ENCODE measurements around the gene ABCA6. TPM values are rescaled to one million over a fixed set of nuclear protein-coding genes. Genes with fewer than 3 reads are reported as not detected.

The ABCA6 gene
- total and polyA plus RNA-seq, 10 of the 15 experiments (the other 5 are each of a cell fraction or from before 2014, with no cell fraction given): 6.8 to 36.9 (median 12.6) TPM

DNA sequence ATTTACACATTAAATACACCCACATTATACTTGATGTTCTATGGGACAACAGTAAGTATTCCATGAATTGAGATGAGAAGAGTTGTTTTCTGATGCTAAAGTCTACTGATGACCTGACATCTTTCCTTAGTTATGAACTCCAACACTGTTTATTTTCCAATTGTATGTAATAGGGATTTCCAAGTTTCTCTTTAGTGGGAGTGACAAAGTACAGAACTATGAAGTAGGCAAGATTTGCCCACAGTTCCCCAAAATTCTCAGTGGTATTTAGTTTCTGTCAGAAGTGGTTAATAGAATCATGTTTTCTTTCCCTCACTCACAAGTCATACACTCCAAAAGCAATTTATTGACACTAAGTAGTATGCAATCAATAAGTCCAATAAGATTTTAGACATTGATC lies 22.5 kb upstream of the ABCA6 start:
- Histone ChIP-seq H3K79me2 (ENCODE audit: control insufficient read depth, insufficient read depth, low read length) (no peaks in the 10 kb centered on the region), H3K9ac (ENCODE audit: control insufficient read depth, insufficient read depth, low read length) (no peak overlapping the region), H3K4me2 (ENCODE audit: control insufficient read depth, insufficient read depth) (no peak overlapping the region), H2AFZ (ENCODE audit: control insufficient read depth, low read depth, low read length) (no peak overlapping the region), H3K4me3 (no peak overlapping the region), H3K27ac (ENCODE audit: control insufficient read depth, insufficient read depth) (no peak overlapping the region), H3K9me3 (replicated peaks; ENCODE audit: control insufficient read depth, insufficient read depth, low read length) (no peaks in the 10 kb centered on the region), H3K36me3 (ENCODE audit: control insufficient read depth in 2 of 2, insufficient read depth in 2 of 2, low read length in 1 of 2) (no peaks in the 10 kb centered on the region), H3K27me3 (replicated peaks in 1 of 2; ENCODE audit: control insufficient read depth in 2 of 2, insufficient read depth in 2 of 2, low read length in 1 of 2) (no peaks in the 10 kb centered on the region), H4K20me1 (ENCODE audit: control insufficient read depth, insufficient read depth) (no peaks in the 10 kb centered on the region), H3K4me1 (ENCODE audit: control insufficient read depth, insufficient read depth, low read length) (no peaks in the 10 kb centered on the region)
- no TSS peak for BruUV-seq (replicated peaks)
- SMC1A ChIA-PET (ENCODE audit: uncharacterized antibody, unreplicated experiment): no interaction called here
- DNase-seq (ENCODE audit: low read depth, low spot score) (no peak), ATAC-seq (no peak), FAIRE-seq (no peak)
- in situ Hi-C loops (cut with MboI): no loop called here
- RAD21 ChIA-PET (ENCODE audit: unreplicated experiment): no interaction called here
- CTCF ChIA-PET: no interaction called here
- no peak for TF ChIP-seq NR2F1 (conservative IDR thresholded peaks at IDR 0.05)
- TF ChIP-seq, protein P1, sequence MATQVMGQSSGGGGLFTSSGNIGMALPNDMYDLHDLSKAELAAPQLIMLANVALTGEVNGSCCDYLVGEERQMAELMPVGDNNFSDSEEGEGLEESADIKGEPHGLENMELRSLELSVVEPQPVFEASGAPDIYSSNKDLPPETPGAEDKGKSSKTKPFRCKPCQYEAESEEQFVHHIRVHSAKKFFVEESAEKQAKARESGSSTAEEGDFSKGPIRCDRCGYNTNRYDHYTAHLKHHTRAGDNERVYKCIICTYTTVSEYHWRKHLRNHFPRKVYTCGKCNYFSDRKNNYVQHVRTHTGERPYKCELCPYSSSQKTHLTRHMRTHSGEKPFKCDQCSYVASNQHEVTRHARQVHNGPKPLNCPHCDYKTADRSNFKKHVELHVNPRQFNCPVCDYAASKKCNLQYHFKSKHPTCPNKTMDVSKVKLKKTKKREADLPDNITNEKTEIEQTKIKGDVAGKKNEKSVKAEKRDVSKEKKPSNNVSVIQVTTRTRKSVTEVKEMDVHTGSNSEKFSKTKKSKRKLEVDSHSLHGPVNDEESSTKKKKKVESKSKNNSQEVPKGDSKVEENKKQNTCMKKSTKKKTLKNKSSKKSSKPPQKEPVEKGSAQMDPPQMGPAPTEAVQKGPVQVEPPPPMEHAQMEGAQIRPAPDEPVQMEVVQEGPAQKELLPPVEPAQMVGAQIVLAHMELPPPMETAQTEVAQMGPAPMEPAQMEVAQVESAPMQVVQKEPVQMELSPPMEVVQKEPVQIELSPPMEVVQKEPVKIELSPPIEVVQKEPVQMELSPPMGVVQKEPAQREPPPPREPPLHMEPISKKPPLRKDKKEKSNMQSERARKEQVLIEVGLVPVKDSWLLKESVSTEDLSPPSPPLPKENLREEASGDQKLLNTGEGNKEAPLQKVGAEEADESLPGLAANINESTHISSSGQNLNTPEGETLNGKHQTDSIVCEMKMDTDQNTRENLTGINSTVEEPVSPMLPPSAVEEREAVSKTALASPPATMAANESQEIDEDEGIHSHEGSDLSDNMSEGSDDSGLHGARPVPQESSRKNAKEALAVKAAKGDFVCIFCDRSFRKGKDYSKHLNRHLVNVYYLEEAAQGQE (IDR thresholded peaks at IDR 0.05; ENCODE audit: low read depth, low read length): no peak
- POLR2A ChIA-PET: no interaction called here
- intact Hi-C loops (cut with micrococcal nuclease; ENCODE audit: unreplicated experiment): no loop called here

GRCh38 chr17:69159418-69159817 lies 17.7 kb upstream of the ABCA6 start:
- no peaks in the 10 kb centered on the region for H3K9me3 ChIP-seq (replicated peaks; ENCODE audit: control insufficient read depth, insufficient read depth, low read length)
- H3K27ac ChIP-seq (ENCODE audit: control insufficient read depth, insufficient read depth): no peak overlapping the region
- no peak overlapping the region for H3K4me3 ChIP-seq
- DNase-seq (ENCODE audit: low read depth, low spot score): no peak
- no TSS peak for BruUV-seq (replicated peaks)
- H3K4me2 ChIP-seq (ENCODE audit: control insufficient read depth, insufficient read depth): no peak overlapping the region
- H2AFZ ChIP-seq (ENCODE audit: control insufficient read depth, low read depth, low read length): no peak overlapping the region
- no peaks in the 10 kb centered on the region for H4K20me1 ChIP-seq (ENCODE audit: control insufficient read depth, insufficient read depth)
- ChIA-PET SMC1A (ENCODE audit: uncharacterized antibody, unreplicated experiment) (interaction anchor here (1.1 kb wide), 1 partner anchor 23 kb away, joined by 3 read pairs; no protein-coding TSS in a partner anchor), POLR2A (no interaction called here), CTCF (no interaction called here), RAD21 (ENCODE audit: unreplicated experiment) (no interaction called here)
- intact Hi-C loops (cut with micrococcal nuclease; ENCODE audit: unreplicated experiment): no loop called here
- no peak for ATAC-seq
- in situ Hi-C loops (cut with MboI): no loop called here
- H3K36me3 ChIP-seq (ENCODE audit: control insufficient read depth in 2 of 2, insufficient read depth in 2 of 2, low read length in 1 of 2): no peaks in the 10 kb centered on the region
- H3K4me1 ChIP-seq (ENCODE audit: control insufficient read depth, insufficient read depth, low read length): no peaks in the 10 kb centered on the region
- no peaks in the 10 kb centered on the region for H3K27me3 ChIP-seq (replicated peaks in 1 of 2; ENCODE audit: control insufficient read depth in 2 of 2, insufficient read depth in 2 of 2, low read length in 1 of 2)
- no peak for FAIRE-seq
- H3K79me2 ChIP-seq (ENCODE audit: control insufficient read depth, insufficient read depth, low read length): no peaks in the 10 kb centered on the region
- H3K9ac ChIP-seq (ENCODE audit: control insufficient read depth, insufficient read depth, low read length): no peak overlapping the region
- no peak for TF ChIP-seq NR2C2 (IDR thresholded peaks at IDR 0.05; ENCODE audit: borderline replicate concordance, control insufficient read depth, insufficient read length, low read depth)
- no peak for TF ChIP-seq SKIL (IDR thresholded peaks at IDR 0.05; ENCODE audit: low read depth, poor library complexity, severe bottlenecking)
- TF ChIP-seq FOS (IDR thresholded peaks at IDR 0.05; ENCODE audit: borderline replicate concordance, extremely low read depth, insufficient read length): no peak
- no peak for TF ChIP-seq SMARCA5 (IDR thresholded peaks at IDR 0.05)
- TF ChIP-seq CREB1 (IDR thresholded peaks at IDR 0.05; ENCODE audit: low read depth): no peak
- no peak for TF ChIP-seq MTA2 (IDR thresholded peaks at IDR 0.05; ENCODE audit: low read depth)
- TF ChIP-seq EED (IDR thresholded peaks at IDR 0.05; ENCODE audit: low read depth): no peak
- no peak for TF ChIP-seq TCF12 (IDR thresholded peaks at IDR 0.05; ENCODE audit: low read depth, low read length)
- TF ChIP-seq, protein P2, sequence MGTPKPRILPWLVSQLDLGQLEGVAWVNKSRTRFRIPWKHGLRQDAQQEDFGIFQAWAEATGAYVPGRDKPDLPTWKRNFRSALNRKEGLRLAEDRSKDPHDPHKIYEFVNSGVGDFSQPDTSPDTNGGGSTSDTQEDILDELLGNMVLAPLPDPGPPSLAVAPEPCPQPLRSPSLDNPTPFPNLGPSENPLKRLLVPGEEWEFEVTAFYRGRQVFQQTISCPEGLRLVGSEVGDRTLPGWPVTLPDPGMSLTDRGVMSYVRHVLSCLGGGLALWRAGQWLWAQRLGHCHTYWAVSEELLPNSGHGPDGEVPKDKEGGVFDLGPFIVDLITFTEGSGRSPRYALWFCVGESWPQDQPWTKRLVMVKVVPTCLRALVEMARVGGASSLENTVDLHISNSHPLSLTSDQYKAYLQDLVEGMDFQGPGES (IDR thresholded peaks at IDR 0.05): no peak
- TF ChIP-seq SUZ12 (IDR thresholded peaks at IDR 0.05; ENCODE audit: unreplicated experiment): no peak
- TF ChIP-seq FOXK2 (IDR thresholded peaks at IDR 0.05): no peak
- no peak for TF ChIP-seq MEF2B (IDR thresholded peaks at IDR 0.05; ENCODE audit: partially characterized antibody, poor library complexity, severe bottlenecking)
